NCI-H2107 treated with DMSO at 0.1 percent for 48 hours (cell line): ENCODE results near the gene TMEM164.

ENCODE experiments used
- DNase-seq: peaks from one replicate; lab custom pipeline; 2025; ENCODE audit not compliant: unreplicated experiment; lab: John Stamatoyannopoulos, UW

Gene TMEM164

GRCh38 chrX:110003167-110004156, 548 bp downstream of the TMEM164 start:
- no peak for DNase-seq

- no peak for DNase-seq
Observed at GRCh38 chrX:110004215-110004614, 1.3 kb downstream of the TMEM164 start.

GRCh38 chrX:110004731-110005369, 1.9 kb downstream of the TMEM164 start:
- DNase-seq, result no peak

GRCh38 chrX:110006161-110006560, 3.2 kb downstream of the TMEM164 start:
- no peak for DNase-seq

GRCh38 chrX:110006821-110007375, 4.0 kb downstream of the TMEM164 start:
- DNase-seq, result no peak

GRCh38 chrX:110008011-110008635, 5.2 kb downstream of the TMEM164 start:
- no peak for DNase-seq

GRCh38 chrX:110012818-110013485, 10.0 kb downstream of the TMEM164 start:
- peak; percentile 71 for DNase-seq

- DNase-seq, result no peak
Observed at GRCh38 chrX:110013968-110014367, 11.1 kb downstream of the TMEM164 start.

GRCh38 chrX:110015032-110015431, 12.1 kb downstream of the TMEM164 start:
- DNase-seq, result no peak

- no peak for DNase-seq
Observed at GRCh38 chrX:110015915-110016314, 13.0 kb downstream of the TMEM164 start.

- no peak for DNase-seq
Observed at GRCh38 chrX:110020536-110020935, 17.6 kb downstream of the TMEM164 start.

- DNase-seq, result no peak
Observed at GRCh38 chrX:110021258-110022022, 18.5 kb downstream of the TMEM164 start.

GRCh38 chrX:110022599-110023448, 19.9 kb downstream of the TMEM164 start:
- no peak for DNase-seq

GRCh38 chrX:110025395-110025794, 22.5 kb downstream of the TMEM164 start:
- no peak for DNase-seq

GRCh38 chrX:110026099-110026844, 23.4 kb downstream of the TMEM164 start:
- no peak for DNase-seq

- no peak for DNase-seq
Observed at GRCh38 chrX:110032534-110033147, 29.7 kb downstream of the TMEM164 start.

GRCh38 chrX:110034036-110034435, 31.1 kb downstream of the TMEM164 start:
- DNase-seq, result no peak
